Measurements from ENCODE around the gene ZMYND10.

The ZMYND10 gene

GRCh38 chr3:50388016-50388719 is 42.6 kb upstream of the ZMYND10 start:
- DNase-seq (ENCODE audit: low spot score), result no peak
- Histone ChIP-seq H3K4me3 (no peak overlapping the region), H3K27ac (no peak overlapping the region)
- TF ChIP-seq CTCF (IDR thresholded peaks at IDR 0.05), result no peak

- H3K27ac ChIP-seq, result no peak overlapping the region
- no peak for TF ChIP-seq CTCF (IDR thresholded peaks at IDR 0.05)
- H3K4me3 ChIP-seq, result no peak overlapping the region
- DNase-seq (ENCODE audit: low spot score), result no peak
Measured at GRCh38 chr3:50385754-50386153, 40.2 kb upstream of the ZMYND10 start.

- TF ChIP-seq CTCF (IDR thresholded peaks at IDR 0.05), result no peak
- Histone ChIP-seq H3K4me3 (no peak overlapping the region), H3K27ac (no peak overlapping the region)
- no peak for DNase-seq (ENCODE audit: low spot score)
Measured at GRCh38 chr3:50383750-50384149, 38.2 kb upstream of the ZMYND10 start.

GRCh38 chr3:50382722-50383121 is 37.2 kb upstream of the ZMYND10 start:
- TF ChIP-seq CTCF (IDR thresholded peaks at IDR 0.05), result no peak
- DNase-seq (ENCODE audit: low spot score), result no peak
- no peak overlapping the region for H3K4me3 ChIP-seq
- no peak overlapping the region for H3K27ac ChIP-seq

GRCh38 chr3:50381383-50381782 is 35.9 kb upstream of the ZMYND10 start:
- no peak for DNase-seq (ENCODE audit: low spot score)
- no peak overlapping the region for H3K4me3 ChIP-seq
- no peak overlapping the region for H3K27ac ChIP-seq

GRCh38 chr3:50380405-50381085 is 35.0 kb upstream of the ZMYND10 start:
- no peak for TF ChIP-seq CTCF (IDR thresholded peaks at IDR 0.05)
- DNase-seq (ENCODE audit: low spot score), result no peak
- H3K27ac ChIP-seq, result no peak overlapping the region
- H3K4me3 ChIP-seq, result no peak overlapping the region

More at GRCh38 chr3:50381383-50381782, 35.9 kb upstream of the ZMYND10 start:
- no peak for TF ChIP-seq CTCF (IDR thresholded peaks at IDR 0.05)

GRCh38 chr3:50378757-50379156 is 33.2 kb upstream of the ZMYND10 start:
- TF ChIP-seq CTCF (IDR thresholded peaks at IDR 0.05), result no peak
- DNase-seq (ENCODE audit: low spot score), result no peak
- H3K27ac ChIP-seq, result no peak overlapping the region
- no peak overlapping the region for H3K4me3 ChIP-seq

All from coronary artery (tissue), 2 donors.